HG02885 (cell line): Measurements from ENCODE around the gene KLC4.

Experiments used
- ATAC-seq: cut with Tn5 transposase; IDR thresholded peaks from one replicate; pipeline ENCODE4 v1.9.1; 2021; ENCODE audit warnings: mild to moderate bottlenecking; ENCODE audit not compliant: unreplicated experiment, poor library complexity

KLC4 gene

DNA sequence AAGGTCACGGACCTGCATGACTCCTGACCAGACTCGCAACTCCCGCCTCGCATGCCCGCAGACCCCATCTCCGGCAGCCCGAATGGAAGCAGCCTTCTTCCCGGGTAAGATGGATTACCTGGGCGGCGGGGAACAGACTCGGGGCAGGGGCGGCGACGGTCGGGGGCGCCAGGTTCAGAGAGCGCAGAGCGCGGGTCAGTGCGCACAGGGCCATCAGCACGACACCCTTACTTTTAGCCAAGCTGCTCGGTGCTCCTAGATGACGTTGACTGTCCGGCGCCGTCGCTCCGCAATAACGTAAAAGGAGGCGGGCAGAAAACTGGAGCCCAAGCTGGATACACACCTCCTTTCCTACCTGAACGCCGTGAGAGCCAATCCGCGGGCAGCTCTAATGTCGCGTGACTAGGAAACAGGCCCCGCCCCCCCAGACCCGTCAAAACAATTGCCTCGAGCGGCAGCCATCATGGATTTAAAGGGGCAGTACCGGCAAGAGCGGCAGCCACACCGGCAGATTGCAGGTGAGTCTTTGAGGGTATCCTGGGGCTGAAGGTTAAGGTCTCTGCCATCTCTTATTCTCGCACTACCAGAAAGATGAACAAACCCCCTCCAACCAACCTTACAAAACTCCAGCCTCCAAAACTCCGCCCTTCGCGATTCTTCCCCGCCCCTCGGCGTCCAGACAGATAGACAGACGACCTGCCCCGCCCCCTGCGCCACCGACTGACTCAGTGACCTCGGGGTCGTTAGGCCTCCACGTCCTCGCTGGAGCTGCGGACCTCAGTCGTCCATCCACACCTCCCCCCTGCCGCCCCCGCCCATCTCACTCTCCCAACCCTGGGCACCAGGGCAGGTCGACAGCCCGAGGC lies at the start of gene KLC4, which contains the start of gene MRPL2:
Gene KLC4, plus strand, starts transcription at position 464 of the 866 bp plus-strand sequence. CDS start 1,705 bp downstream, outside the sequence.
Gene MRPL2, minus strand, starts transcription at position 267 of the 866 bp plus-strand sequence. Its CDS starts 53 bp downstream, at position 214.
- ATAC-seq = peak; percentile 91

GRCh38 chr6:43011207-43011606 lies 48.2 kb upstream of the KLC4 start:
- ATAC-seq = no peak

DNA sequence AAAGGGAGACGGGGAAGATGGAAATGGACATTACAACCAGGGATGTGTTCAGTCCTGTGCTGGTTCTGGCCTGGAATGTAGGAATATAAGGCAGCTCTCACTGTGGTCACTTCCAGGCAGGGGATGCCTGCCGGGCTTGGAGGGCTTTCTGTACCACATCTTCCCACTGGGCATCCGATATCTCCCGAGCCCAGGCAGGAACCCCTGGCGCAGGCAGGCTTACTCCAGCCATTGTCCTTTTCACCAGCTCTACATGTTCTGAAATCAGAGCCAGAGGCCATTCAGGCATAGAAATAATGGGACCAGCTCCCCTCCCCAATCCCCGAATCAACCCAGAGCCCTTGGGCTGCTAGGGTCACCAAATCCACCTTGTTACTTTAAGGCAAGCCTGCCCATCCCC lies 47.1 kb upstream of the KLC4 start:
- no peak for ATAC-seq

GRCh38 chr6:43013097-43013842 lies 46.2 kb upstream of the KLC4 start:
- ATAC-seq = no peak

- peak; percentile 95 for ATAC-seq
Measured at GRCh38 chr6:43013843-43014433, 45.5 kb upstream of the KLC4 start, which contains the start of the genes KLHDC3 and MEA1. Gene KLHDC3 (plus strand): TSS chr6:43014249. CDS start chr6:43017193, 2,944 bp downstream. Gene MEA1 (minus strand): TSS chr6:43013946. CDS start chr6:43013813, 133 bp downstream.

- ATAC-seq = no peak
Measured at GRCh38 chr6:43014434-43014909, 45.0 kb upstream of the KLC4 start.

DNA sequence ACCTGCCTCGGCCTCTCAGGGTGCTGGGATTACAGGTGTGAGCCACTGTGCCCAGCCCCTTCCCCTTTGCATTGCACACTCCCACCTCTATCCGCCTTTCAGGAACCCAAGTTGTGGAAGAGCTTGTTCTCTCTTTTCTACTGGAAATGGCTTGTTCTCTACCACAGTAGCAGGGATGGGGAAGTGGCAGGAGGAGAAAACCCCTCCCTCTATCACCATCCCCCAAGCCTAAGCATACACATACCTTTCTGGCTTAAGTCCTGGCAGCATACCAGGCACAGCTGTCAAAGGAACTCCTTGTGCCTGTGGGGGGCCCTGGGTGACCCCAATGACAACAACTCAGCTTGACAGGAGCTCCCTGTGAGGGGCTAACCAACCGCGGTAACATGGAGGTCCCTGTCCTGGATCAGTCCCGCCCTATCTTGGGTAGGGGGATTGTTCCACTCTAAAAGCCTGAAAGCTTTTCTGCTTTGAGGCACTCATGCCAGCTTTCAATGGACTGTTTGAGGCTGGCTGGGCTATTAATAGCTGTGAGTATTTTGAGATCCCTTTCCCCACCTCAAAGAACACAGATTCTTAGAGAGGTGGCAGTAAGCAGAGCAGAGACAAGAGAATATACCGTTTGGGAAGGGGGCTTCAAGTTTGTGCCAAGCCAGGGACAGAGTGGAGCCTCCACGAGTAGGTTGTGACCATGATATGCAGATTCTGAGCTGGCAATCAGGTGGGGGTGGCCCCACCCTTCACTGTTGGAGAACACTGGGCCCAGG lies 43.1 kb upstream of the KLC4 start:
- no peak for ATAC-seq

DNA sequence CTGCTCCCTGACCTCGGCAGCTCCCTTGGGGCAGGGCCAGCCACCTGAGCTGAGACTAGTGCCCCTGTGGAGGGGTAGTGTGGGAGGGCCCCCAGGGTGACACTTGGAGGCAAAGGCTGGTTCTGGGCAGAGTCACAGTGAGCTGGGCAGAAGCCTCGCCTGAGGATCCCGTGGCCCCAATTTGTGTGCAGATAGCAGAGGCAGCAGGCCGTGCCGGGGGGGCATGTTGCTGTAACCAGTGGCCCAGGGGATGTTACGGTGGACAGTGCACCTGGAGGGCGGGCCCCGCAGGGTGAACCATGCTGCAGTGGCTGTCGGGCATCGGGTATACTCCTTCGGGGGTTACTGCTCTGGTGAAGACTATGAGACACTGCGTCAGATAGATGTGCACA lies 42.5 kb upstream of the KLC4 start:
- no peak for ATAC-seq

DNA sequence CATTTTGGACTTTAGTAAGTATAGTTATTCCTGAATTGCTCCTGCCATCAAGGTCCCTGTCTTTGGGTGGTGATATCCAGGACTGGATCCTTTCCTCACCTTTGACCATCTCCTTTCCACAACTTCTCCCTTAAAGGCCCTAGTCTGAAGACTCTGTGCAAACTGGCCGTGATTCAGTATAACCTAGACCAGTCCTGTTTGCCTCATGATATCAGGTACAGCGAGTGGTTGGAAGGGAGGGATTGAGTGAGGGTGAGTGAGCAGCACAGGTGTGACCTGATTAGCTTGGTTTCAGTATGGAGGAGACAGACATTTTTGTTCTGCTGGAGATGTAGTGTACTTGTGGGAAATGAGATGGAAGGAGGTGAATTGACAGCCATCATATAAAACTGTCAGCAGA lies 40.3 kb upstream of the KLC4 start:
- no peak for ATAC-seq

- ATAC-seq = no peak
Measured at GRCh38 chr6:43020052-43020705, 39.3 kb upstream of the KLC4 start.

DNA sequence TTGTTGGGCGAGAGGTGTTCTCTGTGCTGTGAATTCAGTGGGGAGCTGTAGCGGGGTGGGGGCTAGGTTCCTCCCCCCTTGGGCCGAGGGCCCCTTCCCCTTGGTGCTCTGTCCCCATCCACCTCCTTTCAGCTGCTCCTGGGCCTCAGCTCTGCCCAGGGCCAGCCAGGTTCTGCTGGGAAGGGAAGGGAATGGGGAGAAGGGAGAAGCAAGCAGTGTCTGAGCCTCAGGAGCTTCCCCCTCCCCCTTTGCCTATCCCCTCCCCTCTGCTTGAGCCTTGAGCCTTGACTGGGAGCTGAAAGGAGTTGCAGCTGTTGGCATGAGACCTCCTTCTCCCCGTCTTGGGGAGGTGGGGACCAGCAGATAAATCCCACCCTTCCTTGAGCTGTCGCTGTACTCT lies 38.6 kb upstream of the KLC4 start:
- no peak for ATAC-seq

DNA sequence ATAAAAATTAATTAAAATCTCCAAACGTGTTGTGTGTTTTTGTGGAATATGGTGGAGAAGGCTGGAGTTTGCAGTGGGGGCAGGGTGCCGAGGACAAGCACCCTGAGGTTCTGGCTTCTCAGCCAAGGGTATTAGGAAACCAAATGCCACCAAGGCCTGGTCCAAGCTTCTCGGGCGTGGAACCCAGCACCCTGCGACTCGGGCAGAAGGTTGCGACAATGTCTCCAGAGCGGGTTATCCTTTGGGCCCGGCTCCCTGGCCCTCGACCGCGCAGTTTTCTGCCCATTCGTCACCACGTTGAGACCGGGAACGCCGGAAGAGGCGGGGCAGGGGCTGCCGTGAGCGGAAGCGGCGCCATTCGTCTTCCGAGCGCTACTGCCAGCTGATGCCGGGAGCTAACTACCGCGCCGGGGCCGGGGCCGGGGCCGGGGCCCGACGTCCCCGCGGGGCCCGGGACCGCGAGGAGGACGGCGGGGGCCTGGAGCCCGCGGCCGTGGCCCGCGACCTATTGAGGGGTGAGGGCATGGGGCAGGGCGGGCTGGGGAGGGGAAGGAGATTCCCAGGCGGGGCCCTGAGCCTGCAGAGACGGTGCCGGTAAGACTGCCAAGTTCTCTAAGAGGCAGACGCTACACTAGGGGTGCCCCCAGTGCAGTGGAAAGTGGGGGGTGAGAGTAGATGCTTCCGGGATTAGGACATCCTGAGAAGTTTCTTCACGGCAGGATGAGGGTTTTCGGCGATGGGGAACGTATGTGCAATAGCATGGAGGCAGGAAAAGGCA lies 38.0 kb upstream of the KLC4 start, which contains the start of gene RRP36:
Gene RRP36, plus strand, starts transcription at position 354 of the 778 bp plus-strand sequence. Its CDS starts 32 bp downstream, at position 386.
- ATAC-seq = peak; percentile 84

- ATAC-seq = no peak
Measured at GRCh38 chr6:43024436-43024835, 35.0 kb upstream of the KLC4 start.

DNA sequence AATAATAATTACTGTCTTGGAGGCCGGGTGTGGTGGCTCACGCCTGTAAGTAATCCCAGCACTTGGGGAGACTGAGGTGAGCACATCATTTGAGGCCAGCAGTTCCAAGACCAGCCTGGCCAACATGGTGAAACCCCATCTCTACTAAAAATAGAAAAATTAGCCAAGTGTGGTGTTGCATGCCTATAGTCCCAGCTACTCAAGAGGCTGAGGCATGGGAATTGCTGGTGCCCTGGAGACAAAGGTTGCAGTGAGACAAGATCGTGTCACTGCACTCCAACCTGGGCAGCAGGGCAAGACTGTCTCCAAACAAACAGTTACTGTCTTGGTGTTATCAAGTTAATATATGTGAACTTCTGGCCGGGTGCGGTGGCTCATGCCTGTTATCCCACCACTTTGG lies 33.1 kb upstream of the KLC4 start:
- ATAC-seq = no peak

DNA sequence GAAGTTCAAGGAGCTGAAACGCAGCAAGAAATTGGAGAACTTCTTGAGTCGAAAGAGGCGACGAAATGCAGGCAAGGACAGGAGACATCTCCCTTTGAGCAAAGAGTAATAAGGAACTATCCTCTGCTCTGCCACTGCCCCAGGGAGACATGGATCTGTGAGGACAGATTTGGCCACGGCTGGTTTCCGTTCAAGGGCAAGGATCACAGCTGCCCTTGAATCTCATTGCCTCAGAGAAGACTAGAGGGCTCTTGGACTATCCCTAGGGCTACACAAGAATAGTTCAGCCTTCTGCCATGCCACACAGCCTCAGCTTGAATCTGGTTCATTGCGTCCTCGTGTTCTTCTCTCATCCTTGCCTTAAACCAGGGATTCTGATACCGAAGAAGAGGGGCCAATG lies 30.3 kb upstream of the KLC4 start:
- ATAC-seq = no peak

DNA sequence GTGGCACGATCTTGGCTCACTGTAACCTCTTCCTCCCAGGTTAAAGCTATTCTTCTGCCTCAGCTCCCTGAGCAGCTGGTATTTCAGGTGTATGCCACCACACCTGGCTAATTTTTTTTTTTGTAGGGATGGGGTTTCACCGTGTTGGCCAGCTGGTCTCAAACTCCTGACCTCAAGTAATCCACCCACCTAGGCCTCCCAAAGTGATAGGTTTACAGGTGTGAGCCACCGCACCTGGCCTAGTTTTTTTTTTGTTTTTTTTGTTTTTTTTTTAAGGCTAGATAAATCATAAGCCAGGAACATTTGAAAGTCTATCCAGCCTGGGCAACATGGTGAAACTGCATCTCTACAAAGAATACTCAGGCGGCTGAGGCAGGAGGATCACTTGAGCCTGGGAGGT lies 27.1 kb upstream of the KLC4 start:
- ATAC-seq = no peak

GRCh38 chr6:43033496-43034189 lies 25.8 kb upstream of the KLC4 start:
- ATAC-seq = no peak

DNA sequence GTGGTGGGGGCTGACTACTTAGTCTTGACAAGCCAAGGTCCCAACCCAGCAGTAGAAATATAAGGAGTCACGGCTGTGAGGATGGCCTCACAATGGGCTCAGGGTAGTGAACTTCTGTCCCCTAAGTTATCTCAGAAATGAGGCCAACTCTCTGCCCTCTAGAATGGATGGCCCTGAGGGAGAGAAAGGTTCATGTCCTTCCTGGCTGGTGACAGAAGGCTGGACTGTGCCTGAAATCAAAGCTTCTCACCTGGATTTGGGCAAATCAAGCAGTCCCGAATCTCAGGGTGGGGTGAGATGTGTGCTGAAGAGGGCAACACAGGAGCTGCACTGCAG lies 25.3 kb upstream of the KLC4 start:
- no peak for ATAC-seq
